Stimulated activated naive CD4-positive, alpha-beta T cell (primary cell): ENCODE measurements around the gene CCDC63.
"Not testable (repeated sequence)": the region's sequence is repeated elsewhere in the genome, so short reads cannot be mapped to it uniquely, and the experiment has no call there.

Source experiments
- DNase-seq, 6 experiments: peaks; one replicate each; lab custom pipeline; 2025; lab: John Stamatoyannopoulos, UW

Gene CCDC63

DNA sequence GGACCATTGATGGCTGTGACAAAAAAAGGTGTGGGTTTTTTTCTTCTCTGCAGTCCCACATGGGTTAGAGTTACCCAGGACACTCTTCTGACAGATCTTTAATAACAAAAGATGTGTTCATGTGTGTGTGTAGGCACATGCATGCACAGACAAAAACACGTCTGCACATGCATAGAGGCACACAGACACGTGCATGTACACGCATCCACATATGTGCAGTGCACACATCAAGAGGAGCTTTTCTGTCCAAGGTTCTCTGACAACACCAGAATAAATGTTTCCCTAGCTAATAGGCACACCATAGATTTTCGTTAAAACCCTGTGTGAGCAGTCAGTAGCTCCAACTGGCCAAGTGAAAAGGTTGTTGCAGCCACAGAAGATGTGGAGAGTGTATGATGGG is 76.4 kb downstream of the CCDC63 start:
- DNase-seq = no peak

DNA sequence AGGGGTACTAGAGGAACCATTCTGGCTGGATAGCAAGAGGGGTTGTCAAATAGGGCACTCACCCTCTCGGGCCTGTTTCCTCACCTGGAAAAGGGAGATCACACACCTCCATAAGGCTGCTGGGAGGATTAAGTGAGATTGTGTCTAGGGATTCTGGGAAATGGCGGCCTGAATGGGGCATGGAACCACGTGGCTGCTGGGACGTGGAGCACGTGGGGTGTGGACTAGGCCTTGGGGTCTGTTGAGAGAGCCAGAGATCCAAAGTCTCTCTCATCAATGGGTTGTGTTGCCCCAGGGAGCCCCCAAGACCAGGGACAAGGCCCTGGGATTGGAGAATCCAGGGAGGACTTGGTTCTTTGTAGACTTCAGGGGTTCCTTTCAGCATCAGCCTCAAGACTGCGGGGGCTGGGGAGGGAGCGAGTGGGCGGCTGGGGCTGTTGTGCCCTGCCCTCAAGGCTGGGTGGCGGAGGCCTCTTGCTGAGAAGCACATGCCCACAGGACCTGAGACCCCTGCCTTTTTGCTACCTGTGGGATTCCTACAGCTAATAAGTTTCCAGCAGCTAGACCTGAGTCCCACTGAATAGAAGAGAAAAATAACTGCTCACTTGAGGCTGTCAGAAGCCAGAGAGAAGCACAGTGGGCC is 77.0 kb downstream of the CCDC63 start:
- DNase-seq = no peak

- DNase-seq = no peak
These were observed 80.8 kb downstream of the CCDC63 start for GRCh38 chr12:110927546-110927945.

GRCh38 chr12:110928700-110929099 is 81.9 kb downstream of the CCDC63 start:
- no peak for DNase-seq

GRCh38 chr12:110929818-110930217 is 83.0 kb downstream of the CCDC63 start:
- no peak for DNase-seq

DNA sequence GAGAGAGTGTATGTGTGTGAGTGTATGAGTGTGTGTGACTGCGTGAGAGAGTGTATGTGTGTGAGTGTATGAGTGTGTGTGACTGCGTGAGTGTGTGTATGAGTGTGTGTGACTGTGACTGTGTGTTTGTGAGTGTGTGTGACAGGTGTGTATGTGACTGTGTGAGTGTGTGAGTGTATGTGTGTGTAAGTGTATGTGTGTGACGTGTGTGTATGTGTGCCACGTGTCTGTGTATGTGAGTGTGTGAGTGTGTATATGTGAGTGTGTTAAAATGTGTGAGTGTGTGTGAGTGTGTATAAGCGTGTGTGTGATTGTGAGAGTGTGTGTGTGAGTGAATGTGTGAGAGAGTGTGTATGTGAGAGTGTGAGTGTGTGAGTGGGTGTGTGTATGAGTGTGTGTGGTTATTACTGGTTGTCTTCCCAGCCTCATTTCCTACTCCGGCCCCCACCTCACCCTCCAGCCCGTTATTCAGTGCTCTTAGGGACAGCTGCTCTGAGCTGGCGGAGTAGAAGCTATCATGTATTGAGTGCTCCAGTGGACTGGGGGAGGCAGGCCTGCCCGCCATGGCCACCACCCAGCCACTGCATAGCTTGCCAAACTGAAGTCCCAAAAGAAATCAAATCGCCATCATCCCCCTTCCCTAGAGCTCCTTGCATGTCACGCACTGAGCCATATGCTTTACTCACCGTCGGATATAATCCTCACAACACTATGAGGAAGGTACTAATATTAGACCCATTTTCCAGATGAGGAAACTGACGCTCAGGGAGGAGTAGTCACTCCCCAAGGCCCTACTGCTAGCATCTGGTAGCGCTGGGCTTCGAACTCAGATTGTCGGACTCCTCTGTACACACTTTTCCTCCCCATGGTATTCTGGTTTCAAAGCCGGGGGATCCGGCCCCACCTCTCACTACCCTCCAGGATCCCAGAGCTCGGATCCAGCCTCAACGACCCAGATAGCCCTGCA is 83.8 kb downstream of the CCDC63 start:
- DNase-seq = no peak

DNA sequence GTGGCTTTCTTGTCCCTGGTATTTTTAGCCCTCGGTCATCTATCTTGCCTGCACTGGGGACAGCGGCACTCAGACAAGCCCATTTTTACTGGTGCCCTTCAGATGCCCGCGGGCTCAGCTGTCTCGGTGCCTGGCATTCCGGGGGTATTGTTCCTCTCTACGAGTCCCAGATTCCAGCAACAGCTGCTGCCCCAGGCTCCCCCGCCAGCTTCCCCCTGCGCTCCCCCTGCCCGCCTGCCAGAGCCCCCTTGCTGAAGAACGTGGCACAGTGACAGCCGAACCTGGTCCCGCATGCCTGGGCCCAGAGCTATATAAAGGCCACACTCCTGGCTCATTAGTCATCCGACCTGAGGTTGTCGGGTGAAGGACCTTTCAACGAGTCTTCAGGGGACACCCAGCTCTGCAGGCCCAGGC is 84.5 kb downstream of the CCDC63 start:
- no peak for DNase-seq

DNA sequence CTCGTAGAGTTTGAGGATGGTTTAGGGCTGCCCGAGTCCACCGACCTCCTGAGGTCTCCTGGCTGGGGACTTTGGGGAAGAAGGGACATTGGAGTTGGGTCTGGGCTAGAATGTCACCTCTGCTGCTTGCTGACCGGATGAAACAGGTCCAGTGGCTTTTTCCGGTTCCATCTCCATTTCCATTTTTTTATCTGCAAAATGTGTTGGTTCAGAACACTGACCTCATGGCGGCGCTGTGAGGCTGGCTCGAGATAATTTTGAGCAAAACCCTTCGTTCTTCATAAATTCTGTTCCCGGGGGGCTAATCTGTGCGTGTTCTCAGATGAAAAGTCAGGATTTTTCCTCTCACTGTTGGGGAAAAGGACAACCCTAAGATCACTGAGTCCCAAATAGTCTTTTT is 85.3 kb downstream of the CCDC63 start:
- DNase-seq = no peak

GRCh38 chr12:110933326-110933974 is 86.7 kb downstream of the CCDC63 start:
- DNase-seq = no peak

DNA sequence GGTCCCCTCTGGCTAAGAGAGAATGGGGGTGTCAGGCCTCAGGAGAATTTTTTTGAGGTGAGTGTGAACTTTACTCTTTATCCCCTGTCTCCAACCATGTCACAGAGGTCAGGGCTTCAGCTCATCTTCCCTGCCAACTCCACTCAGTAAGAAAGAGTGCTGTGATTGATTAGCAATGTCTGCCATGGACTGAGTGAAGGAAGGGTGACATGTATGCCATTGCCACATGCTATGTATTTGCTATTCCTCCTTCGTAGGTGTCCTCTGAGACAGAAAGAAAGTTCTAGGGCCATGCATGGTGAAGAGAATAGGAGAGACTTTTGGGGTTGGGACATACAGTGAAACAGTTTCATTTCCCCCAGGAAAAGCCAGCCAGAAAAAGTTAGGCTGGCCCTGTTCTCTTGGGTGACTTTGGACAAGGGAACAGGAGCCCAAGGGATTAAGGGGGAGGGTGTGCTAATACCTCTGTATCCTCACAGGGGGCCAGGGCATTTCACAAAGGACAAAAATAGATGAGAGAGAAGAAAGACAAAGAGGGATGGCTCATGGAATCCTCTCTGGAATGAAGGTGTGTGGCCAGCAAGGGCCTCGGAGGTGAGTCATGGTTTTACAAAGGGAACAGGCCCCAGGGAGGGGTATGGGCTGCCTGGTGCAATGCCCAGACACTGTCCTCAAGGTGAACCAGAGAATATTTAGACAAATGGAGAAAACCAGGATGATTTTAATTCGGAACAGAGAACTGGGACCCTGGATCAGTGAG is 87.5 kb downstream of the CCDC63 start:
- DNase-seq = no peak

GRCh38 chr12:110935588-110935987 is 88.8 kb downstream of the CCDC63 start:
- DNase-seq = no peak

GRCh38 chr12:110936367-110937103 is 89.7 kb downstream of the CCDC63 start:
- no peak for DNase-seq

GRCh38 chr12:110937104-110937641 is 90.4 kb downstream of the CCDC63 start:
- DNase-seq = peak; percentile 16 to 57 (median 36)

- DNase-seq = no peak
These were observed 93.5 kb downstream of the CCDC63 start for GRCh38 chr12:110940296-110940695.

GRCh38 chr12:110940933-110941332 is 94.1 kb downstream of the CCDC63 start:
- no peak for DNase-seq

GRCh38 chr12:110941391-110941790 is 94.6 kb downstream of the CCDC63 start:
- no peak for DNase-seq

- DNase-seq = no peak
These were observed 96.6 kb downstream of the CCDC63 start for GRCh38 chr12:110943373-110943772.

- DNase-seq = no peak
These were observed 101.3 kb downstream of the CCDC63 start for GRCh38 chr12:110948041-110948440.

- DNase-seq = not testable (repeated sequence)
These were observed 103.7 kb downstream of the CCDC63 start for GRCh38 chr12:110950466-110950865.

GRCh38 chr12:110950867-110951266 is 104.1 kb downstream of the CCDC63 start:
- not testable (repeated sequence) for DNase-seq
